Measurements from ENCODE around the gene KRTAP12-2.
"Not testable (repeated sequence)": the region's sequence is repeated elsewhere in the genome, so short reads cannot be mapped to it uniquely, and the experiment has no call there.

KRTAP12-2 gene

DNA sequence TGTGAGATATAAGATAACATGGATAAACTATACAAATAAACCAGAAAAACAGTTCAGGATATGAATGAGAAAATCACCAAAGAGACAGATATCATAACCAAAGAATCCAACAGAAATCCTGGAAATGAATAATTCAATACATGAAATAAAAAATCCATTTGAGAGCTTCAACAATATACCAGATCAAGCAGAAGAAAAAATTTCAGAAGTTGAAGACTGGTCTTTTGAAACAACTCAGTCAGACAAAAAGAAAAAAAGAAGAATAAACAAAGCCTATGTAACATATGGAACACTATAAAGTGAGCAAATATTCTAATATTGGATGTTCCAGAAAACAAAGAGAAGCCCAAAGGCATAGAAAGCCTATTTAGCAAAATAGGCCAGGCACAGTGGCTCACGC is 5.2 kb upstream of the KRTAP12-2 start:
- POLR2A ChIA-PET (ENCODE audit: low non-redundant PET) = no interaction called here
- TF ChIP-seq, protein P1, sequence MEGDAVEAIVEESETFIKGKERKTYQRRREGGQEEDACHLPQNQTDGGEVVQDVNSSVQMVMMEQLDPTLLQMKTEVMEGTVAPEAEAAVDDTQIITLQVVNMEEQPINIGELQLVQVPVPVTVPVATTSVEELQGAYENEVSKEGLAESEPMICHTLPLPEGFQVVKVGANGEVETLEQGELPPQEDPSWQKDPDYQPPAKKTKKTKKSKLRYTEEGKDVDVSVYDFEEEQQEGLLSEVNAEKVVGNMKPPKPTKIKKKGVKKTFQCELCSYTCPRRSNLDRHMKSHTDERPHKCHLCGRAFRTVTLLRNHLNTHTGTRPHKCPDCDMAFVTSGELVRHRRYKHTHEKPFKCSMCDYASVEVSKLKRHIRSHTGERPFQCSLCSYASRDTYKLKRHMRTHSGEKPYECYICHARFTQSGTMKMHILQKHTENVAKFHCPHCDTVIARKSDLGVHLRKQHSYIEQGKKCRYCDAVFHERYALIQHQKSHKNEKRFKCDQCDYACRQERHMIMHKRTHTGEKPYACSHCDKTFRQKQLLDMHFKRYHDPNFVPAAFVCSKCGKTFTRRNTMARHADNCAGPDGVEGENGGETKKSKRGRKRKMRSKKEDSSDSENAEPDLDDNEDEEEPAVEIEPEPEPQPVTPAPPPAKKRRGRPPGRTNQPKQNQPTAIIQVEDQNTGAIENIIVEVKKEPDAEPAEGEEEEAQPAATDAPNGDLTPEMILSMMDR (conservative IDR thresholded peaks at IDR 0.05; ENCODE audit: low read depth) = no peak
- H3K27ac ChIP-seq = no peak overlapping the region
- DNase-seq (ENCODE audit: low spot score) = no peak
- CTCF ChIA-PET = interaction anchor here (0.6 kb wide), 1 partner anchor 182 kb away, joined by 3 read pairs; no protein-coding TSS in a partner anchor

DNA sequence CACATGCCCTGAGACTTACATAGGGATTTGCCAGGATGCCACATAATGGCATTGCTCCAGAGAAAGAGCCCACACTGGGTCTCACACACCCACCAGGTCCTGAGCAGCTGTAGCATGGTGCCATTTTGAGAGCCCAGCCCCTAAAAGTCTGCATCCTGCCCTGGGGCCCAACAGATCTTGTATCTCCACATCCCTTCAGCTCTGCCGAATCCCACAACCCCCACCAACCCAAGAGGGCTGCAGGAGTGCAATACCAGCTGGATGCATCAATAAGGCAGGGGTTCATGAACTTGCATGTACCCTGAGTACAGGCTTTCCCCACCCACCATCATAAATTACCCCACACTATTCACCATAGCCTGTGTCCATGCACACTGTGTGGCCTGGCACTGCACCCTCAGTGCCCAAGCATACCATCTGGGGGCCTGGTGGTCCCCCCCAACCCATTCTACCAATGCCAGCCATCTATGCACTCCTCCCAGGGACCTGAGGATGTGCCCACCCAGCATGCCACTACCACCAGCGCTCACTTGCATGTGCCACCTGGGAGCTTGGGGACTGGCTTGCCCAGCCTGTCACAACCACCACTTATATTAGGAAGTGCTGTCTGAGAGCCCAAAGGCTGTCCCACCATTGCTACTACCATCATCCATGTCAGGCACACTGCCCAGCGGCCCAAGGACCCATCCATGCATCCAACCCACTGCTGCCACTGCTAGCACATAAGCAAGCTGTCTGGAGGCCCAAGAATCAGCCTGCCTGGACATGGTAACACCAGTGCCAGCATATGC is 4.1 kb upstream of the KRTAP12-2 start:
- POLR2A ChIA-PET (ENCODE audit: low non-redundant PET) = no interaction called here
- no peak for DNase-seq (ENCODE audit: low spot score)
- TF ChIP-seq, protein P1 (conservative IDR thresholded peaks at IDR 0.05; ENCODE audit: low read depth) = no peak
- H3K27ac ChIP-seq = no peak overlapping the region
- CTCF ChIA-PET = no interaction called here

DNA sequence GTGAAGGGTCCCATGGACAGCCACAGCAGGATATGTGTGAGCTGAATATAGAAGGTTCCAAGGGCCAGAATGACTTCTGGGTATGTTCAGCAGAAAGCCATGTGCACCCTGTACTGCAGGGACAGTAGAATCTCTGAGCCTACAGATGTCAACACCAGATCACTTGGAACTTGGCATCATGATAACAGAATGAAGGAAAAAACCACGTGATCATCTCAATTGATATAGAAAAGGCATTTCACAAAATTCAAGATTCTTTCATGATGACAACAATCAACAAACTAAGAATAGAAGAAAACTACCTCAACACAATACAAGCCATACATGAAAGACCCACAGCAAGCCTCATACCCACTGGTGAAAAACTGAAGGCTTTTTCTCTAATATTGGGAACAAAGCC is 885 bp upstream of the KRTAP12-2 start:
- TF ChIP-seq, protein P1 (conservative IDR thresholded peaks at IDR 0.05; ENCODE audit: low read depth) = no peak
- POLR2A ChIA-PET (ENCODE audit: low non-redundant PET) = no interaction called here
- no peak overlapping the region for H3K27ac ChIP-seq
- CTCF ChIA-PET = no interaction called here
- DNase-seq (ENCODE audit: low spot score) = no peak

DNA sequence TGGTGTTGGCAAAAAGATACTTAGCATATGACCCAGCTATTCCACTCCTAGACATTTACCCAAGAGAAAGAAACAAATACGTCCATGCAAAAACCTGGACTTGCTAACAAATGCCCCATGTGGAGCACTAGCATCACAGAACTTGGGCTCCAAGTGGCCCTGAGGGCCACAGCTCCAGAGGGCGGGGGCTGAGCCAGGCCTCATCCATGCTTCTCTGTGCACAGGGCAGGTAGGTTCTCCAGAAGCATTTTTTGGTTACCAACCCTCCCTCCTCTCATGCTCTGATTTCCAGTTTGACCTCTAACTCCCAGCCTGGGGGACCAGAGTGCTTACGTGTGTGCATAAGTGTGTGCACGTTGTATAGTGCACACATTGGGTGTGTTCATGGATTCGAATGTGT is 2.0 kb downstream of the KRTAP12-2 start:
- CTCF ChIA-PET = interaction anchor here (1.0 kb wide), 1 partner anchor 12 kb away, joined by 4 read pairs; no protein-coding TSS in a partner anchor

DNA sequence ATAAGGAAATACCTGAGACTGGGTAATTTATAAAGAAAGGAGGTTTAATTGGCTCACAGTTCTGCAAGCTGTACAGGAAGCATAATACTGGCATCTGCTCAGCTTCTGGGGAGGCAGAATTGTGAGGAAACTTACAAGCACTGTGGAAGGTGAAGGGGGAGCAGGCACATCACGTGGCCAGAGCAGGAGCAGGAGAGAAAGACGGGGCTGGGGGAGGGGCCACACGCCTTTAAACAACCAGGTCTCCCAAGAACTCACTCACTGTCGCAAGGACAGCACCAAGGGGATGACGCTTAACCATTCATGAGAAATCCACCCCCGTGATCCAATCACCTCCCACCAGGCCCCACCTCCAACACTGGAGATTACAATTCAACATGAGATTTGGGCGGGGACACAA is 5.2 kb downstream of the KRTAP12-2 start:
- POLR2A ChIA-PET (ENCODE audit: low non-redundant PET); H3K27ac ChIP-seq; CTCF ChIA-PET; DNase-seq (ENCODE audit: low spot score): not testable (repeated sequence)

More for the DNA sequence above, 2.0 kb downstream of the KRTAP12-2 start:
- TF ChIP-seq, protein P1 (conservative IDR thresholded peaks at IDR 0.05; ENCODE audit: low read depth) = no peak
- no peak overlapping the region for H3K27ac ChIP-seq
- POLR2A ChIA-PET (ENCODE audit: low non-redundant PET) = interaction anchor here (0.5 kb wide), 1 partner anchor 34 kb away, joined by 4 read pairs; no protein-coding TSS in a partner anchor
- DNase-seq (ENCODE audit: low spot score) = no peak

DNA sequence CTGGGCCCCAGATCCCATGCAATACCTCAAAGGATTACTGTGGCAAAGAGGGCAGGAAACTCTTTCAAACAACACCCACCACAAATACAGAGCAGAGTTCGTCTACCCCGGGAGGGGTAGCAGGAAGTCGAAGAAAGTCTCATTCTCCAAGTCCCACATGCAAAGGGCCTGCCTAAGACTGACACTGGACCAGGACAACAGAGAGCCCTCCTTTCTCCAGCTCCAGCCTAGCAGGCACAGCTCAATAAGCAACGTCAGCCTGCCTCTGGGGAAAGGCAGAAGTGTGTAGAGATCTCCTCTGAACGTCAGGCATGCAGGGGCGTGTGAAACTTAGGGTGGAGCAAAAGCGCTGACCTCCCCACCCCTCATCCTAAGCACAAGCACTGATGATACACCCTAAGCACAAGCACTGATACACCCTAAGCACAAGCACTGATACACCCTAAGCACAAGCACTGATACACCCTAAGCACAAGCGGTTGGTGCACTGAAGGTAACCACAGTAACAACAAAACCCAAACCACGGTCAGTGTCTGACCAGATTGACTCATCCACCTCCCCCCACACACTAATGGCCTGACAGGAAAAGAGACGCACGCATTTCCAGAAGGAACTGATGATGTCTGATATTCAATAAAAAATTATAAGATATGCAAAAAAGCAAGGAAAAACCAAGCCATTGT is 7.7 kb downstream of the KRTAP12-2 start:
- no peak for DNase-seq (ENCODE audit: low spot score)
- ChIA-PET POLR2A (ENCODE audit: low non-redundant PET) (no interaction called here), CTCF (interaction anchor here (0.6 to 1.0 kb wide), 2 partner anchors 32 to 77 kb away, joined by 3 to 4 read pairs; partner anchors contain the start of gene KRTAP10-9)
- TF ChIP-seq, protein P1 (conservative IDR thresholded peaks at IDR 0.05; ENCODE audit: low read depth) = no peak
- no peak overlapping the region for H3K27ac ChIP-seq

DNA sequence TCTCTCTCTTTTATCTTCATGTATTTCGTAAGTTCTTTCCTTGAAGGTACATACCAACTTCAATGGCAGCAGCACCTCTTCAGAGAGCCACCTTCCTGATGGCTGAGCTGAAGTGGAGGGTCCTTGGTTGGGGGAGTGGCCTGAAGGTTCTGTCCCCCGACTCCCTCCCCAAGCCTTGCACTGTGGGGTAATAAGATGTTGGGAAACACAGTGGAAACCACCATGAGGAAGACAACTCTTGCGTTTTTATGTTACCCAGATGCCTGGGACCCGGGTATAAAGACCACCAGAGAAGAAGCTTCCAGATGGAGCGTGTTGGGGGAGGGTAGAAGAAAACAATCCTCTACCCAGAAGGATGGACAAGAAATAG is 8.2 kb downstream of the KRTAP12-2 start:
- ChIA-PET CTCF (interaction anchor here (0.6 to 1.0 kb wide), 2 partner anchors 31 to 78 kb away, joined by 3 to 4 read pairs; partner anchors contain the start of gene KRTAP10-9), POLR2A (ENCODE audit: low non-redundant PET) (no interaction called here)
- TF ChIP-seq, protein P1 (conservative IDR thresholded peaks at IDR 0.05; ENCODE audit: low read depth) = no peak
- H3K27ac ChIP-seq = no peak overlapping the region
- no peak for DNase-seq (ENCODE audit: low spot score)
